Activated naive CD8-positive, alpha-beta T cell treated with anti-CD3 and anti-CD28 coated beads, Interleukin-2, amount 50 U/mL, for 16 hours (primary cell): ENCODE measurements around the gene NXPE3.
"Not testable (repeated sequence)": the region's sequence is repeated elsewhere in the genome, so short reads cannot be mapped to it uniquely, and the experiment has no call there.

Experiments
- DNase-seq: peaks from one replicate; pipeline ENCODE4 v3.0.0-alpha.2; 2020; ENCODE audit warnings: low read depth, low spot score

The NXPE3 gene

GRCh38 chr3:101851850-101852714 is 73.1 kb downstream of the NXPE3 start:
- no peak for DNase-seq

- no peak for DNase-seq
These were observed 74.2 kb downstream of the NXPE3 start for GRCh38 chr3:101852983-101853840.

GRCh38 chr3:101853982-101854381 is 75.0 kb downstream of the NXPE3 start:
- DNase-seq, result no peak

GRCh38 chr3:101854608-101855304 is 75.7 kb downstream of the NXPE3 start:
- no peak for DNase-seq

- no peak for DNase-seq
These were observed 78.3 kb downstream of the NXPE3 start for GRCh38 chr3:101857301-101857741.

GRCh38 chr3:101858464-101859030 is 79.5 kb downstream of the NXPE3 start:
- no peak for DNase-seq

GRCh38 chr3:101859882-101860448 is 81.0 kb downstream of the NXPE3 start:
- DNase-seq, result no peak

GRCh38 chr3:101861212-101861788 is 82.3 kb downstream of the NXPE3 start:
- DNase-seq, result no peak

- DNase-seq, result no peak
These were observed 82.9 kb downstream of the NXPE3 start for GRCh38 chr3:101861789-101862415.

GRCh38 chr3:101862416-101863165 is 83.6 kb downstream of the NXPE3 start:
- DNase-seq, result no peak

- DNase-seq, result not testable (repeated sequence)
These were observed 85.9 kb downstream of the NXPE3 start for GRCh38 chr3:101864926-101865325.

GRCh38 chr3:101865751-101866509 is 86.9 kb downstream of the NXPE3 start:
- no peak for DNase-seq

GRCh38 chr3:101867511-101867910 is 88.5 kb downstream of the NXPE3 start:
- no peak for DNase-seq

GRCh38 chr3:101867996-101868395 is 89.0 kb downstream of the NXPE3 start:
- no peak for DNase-seq

- DNase-seq, result no peak
These were observed 89.8 kb downstream of the NXPE3 start for GRCh38 chr3:101868534-101869464.

- no peak for DNase-seq
These were observed 91.1 kb downstream of the NXPE3 start for GRCh38 chr3:101870138-101870537.

- DNase-seq, result no peak
These were observed 94.6 kb downstream of the NXPE3 start for GRCh38 chr3:101873619-101874018.

GRCh38 chr3:101876142-101876541 is 97.1 kb downstream of the NXPE3 start:
- DNase-seq, result no peak
